Effector memory CD8-positive, alpha-beta T cell (primary cell): Measurements from ENCODE around the gene SYTL1.

Experiments
- ATAC-seq: fragments of 150-1000 bp; cut with Tn5 transposase; replicated peaks from 2 replicates; pipeline ENCODE4 v1.10.0; 2021; ENCODE audit warnings: mild to moderate bottlenecking, moderate library complexity
- DNase-seq, 3 experiments: peaks; one replicate each; pipeline ENCODE4 v3.0.0; 2021
- H3K27ac Mint-ChIP-seq, 2 donors: one replicate each; pipeline ENCODE4 v1.8.0; 2022; ENCODE audit warnings: mild to moderate bottlenecking in 2 of 2, mixed read lengths in 2 of 2, moderate library complexity in 2 of 2
- H3K27me3 Mint-ChIP-seq, 2 donors: one replicate each; pipeline ENCODE4 v1.8.0; 2022; ENCODE audit warnings: mixed read lengths in 2 of 2
- H3K36me3 Mint-ChIP-seq: one replicate; pipeline ENCODE4 v1.8.0; 2022; ENCODE audit warnings: mild to moderate bottlenecking, moderate library complexity, mixed read lengths; ENCODE audit not compliant: insufficient read depth
- H3K4me1 Mint-ChIP-seq, 2 donors: one replicate each; pipeline ENCODE4 v1.8.0; 2022; ENCODE audit warnings: low read depth in 2 of 2, mixed read lengths in 2 of 2
- H3K4me3 Mint-ChIP-seq, 2 donors: one replicate each; pipeline ENCODE4 v1.8.0; 2022; ENCODE audit warnings: mild to moderate bottlenecking in 2 of 2, mixed read lengths in 2 of 2, moderate library complexity in 2 of 2
- H3K9me3 Mint-ChIP-seq, 2 donors: one replicate each; pipeline ENCODE4 v1.8.0; 2022; ENCODE audit warnings: mixed read lengths in 2 of 2
- total RNA-seq, 9 experiments: gene quantifications; one replicate each; lab custom pipeline; 2026; lab: John Stamatoyannopoulos, UW

SYTL1 gene
- total RNA-seq = 16.5 to 164 (median 98.1) reads per million in 9 experiments

DNA sequence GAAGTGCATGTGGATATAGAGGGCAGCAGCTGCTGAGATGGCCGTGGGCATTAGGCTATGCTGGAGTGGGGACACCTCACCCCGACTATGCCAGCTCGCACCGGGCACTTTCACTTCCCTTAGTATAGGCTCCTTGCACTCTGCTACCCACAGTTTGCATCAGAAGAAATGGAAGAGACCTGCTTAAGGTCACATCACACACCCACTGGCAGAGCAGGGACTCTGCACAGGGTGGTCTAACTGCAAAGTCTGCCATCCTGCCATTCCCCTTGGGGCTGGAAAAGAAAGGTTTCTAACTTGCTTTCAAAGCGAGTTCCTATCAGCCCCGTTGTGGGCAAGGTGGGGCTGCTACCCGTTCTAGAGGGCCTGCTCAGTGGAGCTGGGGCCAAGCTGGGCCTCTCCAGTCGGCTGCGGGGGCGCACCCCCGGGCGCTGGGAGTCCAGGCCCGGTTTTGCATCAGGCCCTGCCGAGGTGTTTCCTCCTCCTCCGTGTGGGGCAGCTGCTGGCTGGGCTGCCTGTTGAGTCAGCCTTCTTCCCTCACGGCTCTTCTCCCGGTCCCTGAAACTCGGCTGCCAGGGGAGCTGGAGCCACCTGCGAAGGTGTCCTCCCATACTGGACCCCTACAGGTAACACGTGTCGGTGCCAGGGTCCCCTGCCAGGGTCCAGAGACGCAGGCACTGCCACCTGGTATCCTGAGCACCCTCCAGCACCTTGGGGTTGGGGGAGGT, at the start of gene SYTL1:
Gene SYTL1, plus strand, starts transcription at position 498 of the 728 bp plus-strand sequence. CDS start 3,313 bp downstream, outside the sequence.
- ATAC-seq = peak; percentile 64
- Mint-ChIP-seq H3K36me3 (peaks cover 26% of the 10 kb centered on the region), H3K4me3 (peak within 1 kb of the TSS; percentile 88 to 92), H3K9me3 (no peaks in the 10 kb centered on the region), H3K27me3 (no peaks in the 10 kb centered on the region), H3K4me1 (peaks cover 42 to 51% of the 10 kb centered on the region in 2 donors), H3K27ac (peak within 1 kb of the TSS; percentile 95 to 97)
- DNase-seq = peak; percentile 60 to 71 (median 63)

DNA sequence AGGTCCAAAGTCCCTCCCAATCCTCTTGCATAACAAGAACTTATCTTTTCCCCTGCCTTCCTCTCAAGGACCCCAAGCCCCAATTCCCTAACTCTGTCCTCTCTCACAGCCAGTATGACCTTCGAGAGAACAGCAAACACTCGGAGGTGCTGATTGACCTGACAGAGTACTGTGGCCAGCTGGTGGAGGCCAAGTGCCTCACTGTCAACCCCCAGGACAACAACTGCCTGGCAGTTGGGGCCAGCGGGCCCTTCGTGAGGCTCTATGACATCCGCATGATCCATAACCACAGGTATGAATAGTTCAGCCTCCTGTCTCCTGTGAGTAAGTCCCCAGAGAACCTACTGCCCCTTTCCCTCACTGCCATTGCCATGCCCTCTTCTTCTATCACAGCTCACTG, 49.7 kb upstream of the SYTL1 start:
- Mint-ChIP-seq H3K4me1 (peaks cover 1 to 6% of the 10 kb centered on the region in 2 donors), H3K27ac (no peak overlapping the region), H3K27me3 (no peaks in the 10 kb centered on the region), H3K9me3 (no peaks in the 10 kb centered on the region), H3K4me3 (no peak overlapping the region), H3K36me3 (peaks cover 41% of the 10 kb centered on the region)
- ATAC-seq (no peak), DNase-seq (no peak)

DNA sequence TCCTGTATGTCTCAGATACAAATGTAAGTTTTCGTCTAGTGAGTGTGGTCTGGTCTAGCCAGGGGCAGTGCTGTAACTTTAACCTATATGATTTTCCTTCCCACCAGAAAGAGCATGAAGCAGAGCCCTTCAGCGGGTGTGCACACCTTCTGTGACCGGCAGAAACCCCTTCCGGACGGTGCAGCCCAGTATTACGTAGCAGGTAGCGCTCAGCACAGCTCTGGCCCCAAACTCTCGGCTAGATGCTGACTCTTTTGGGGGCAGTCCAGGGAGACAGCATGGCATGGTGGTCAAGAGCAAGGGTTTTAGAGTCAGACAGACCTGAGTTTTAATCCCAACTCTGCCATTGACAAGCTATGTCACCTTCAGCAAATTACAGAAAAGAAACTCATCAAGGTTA, 47.9 kb upstream of the SYTL1 start:
- ATAC-seq (no peak), DNase-seq (no peak)
- no peak overlapping the region for H3K4me3 Mint-ChIP-seq
- peaks cover 0 to 1% of the 10 kb centered on the region in 2 donors for H3K4me1 Mint-ChIP-seq
- H3K9me3 Mint-ChIP-seq = no peaks in the 10 kb centered on the region
- no peaks in the 10 kb centered on the region for H3K27me3 Mint-ChIP-seq
- H3K27ac Mint-ChIP-seq = no peak overlapping the region
- peaks cover 46% of the 10 kb centered on the region for H3K36me3 Mint-ChIP-seq

DNA sequence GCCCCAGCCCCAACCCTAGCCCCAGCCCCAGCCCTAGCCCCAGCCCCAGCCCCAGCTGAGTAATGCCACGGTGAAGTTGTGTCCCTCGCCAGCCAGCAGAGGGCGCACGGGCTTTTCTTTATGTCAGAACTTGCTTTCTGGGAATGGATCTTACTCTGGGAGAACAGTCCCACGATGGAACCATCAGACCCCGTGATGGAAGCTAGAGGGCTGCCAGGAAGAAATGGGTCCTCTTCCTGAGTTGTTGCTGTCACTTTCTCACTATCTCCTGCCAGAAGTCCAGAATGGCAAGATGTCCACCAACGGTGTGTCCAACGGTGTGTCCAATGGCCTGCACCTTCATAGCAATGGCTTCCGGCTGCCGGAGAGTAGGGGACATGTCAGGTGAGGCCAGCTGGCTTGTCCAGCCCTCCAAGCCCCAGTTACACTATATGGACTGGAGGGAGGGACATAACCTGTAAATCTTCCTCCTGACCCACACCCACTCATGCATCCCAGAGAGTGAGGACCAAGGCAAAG, 45.0 kb upstream of the SYTL1 start:
- no peak overlapping the region for H3K4me3 Mint-ChIP-seq
- H3K36me3 Mint-ChIP-seq = peaks cover 53% of the 10 kb centered on the region
- peak overlapping the region in 1 of 2 donors; percentile 41 for H3K27ac Mint-ChIP-seq
- peak; percentile 56 to 62 (median 56) for DNase-seq
- H3K27me3 Mint-ChIP-seq = no peaks in the 10 kb centered on the region
- peak; percentile 58 for ATAC-seq
- peaks cover 3 to 4% of the 10 kb centered on the region in 2 donors for H3K4me1 Mint-ChIP-seq
- H3K9me3 Mint-ChIP-seq = no peaks in the 10 kb centered on the region

- ATAC-seq (no peak), DNase-seq (no peak)
- no peaks in the 10 kb centered on the region for H3K27me3 Mint-ChIP-seq
- H3K4me3 Mint-ChIP-seq = no peak overlapping the region
- H3K4me1 Mint-ChIP-seq = peaks cover 3 to 4% of the 10 kb centered on the region in 2 donors
- no peak overlapping the region for H3K27ac Mint-ChIP-seq
- peaks cover 46% of the 10 kb centered on the region for H3K36me3 Mint-ChIP-seq
- no peaks in the 10 kb centered on the region for H3K9me3 Mint-ChIP-seq
Measured at GRCh38 chr1:27297903-27298302, 43.9 kb upstream of the SYTL1 start.

GRCh38 chr1:27298632-27299384, 43.0 kb upstream of the SYTL1 start:
- DNase-seq (no peak), ATAC-seq (no peak)
- Mint-ChIP-seq H3K4me3 (no peak overlapping the region), H3K9me3 (no peaks in the 10 kb centered on the region), H3K27ac (no peak overlapping the region), H3K27me3 (no peaks in the 10 kb centered on the region), H3K36me3 (peaks cover 42% of the 10 kb centered on the region), H3K4me1 (peaks cover 3 to 4% of the 10 kb centered on the region in 2 donors)

GRCh38 chr1:27299385-27300271, 42.2 kb upstream of the SYTL1 start:
- Mint-ChIP-seq H3K9me3 (no peaks in the 10 kb centered on the region), H3K4me3 (no peak overlapping the region), H3K27ac (no peak overlapping the region), H3K27me3 (no peaks in the 10 kb centered on the region), H3K36me3 (peaks cover 40% of the 10 kb centered on the region), H3K4me1 (peaks cover 3 to 4% of the 10 kb centered on the region in 2 donors)
- DNase-seq (no peak), ATAC-seq (no peak)

DNA sequence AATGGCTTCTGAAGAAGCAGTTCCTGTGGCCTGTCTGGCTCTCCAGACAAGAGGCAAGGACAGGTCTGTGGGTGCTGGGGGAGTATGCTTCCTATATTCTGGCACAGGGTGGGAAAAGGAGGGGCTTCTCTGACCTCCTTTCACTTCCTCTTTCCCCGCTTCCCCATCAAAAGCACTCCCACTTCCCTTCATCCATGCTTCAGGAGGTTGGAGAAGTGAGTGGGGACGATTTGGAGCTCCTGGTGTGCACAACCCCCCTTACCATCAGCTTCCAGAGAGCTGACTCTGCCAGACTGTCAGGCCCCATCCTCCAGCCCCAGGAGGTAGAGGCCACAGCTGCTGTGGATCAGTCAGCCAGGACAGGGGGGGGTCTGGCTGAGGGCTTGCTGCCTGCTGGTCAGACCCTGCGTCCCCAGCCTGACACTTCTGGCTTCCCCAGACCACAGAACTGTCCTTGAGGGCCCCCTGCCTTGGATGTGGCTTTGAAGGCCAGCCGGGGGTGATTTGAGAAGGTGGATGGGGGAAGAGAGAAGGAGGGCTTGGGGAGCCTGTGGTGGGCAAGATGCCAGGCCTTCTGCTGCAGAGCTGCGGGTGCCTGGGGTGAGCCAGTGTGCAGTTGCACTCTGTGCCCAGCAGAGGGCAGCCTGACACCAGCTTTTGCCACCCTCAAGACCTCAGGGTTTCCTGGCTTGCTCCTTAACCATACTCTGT, 41.3 kb upstream of the SYTL1 start:
- Mint-ChIP-seq H3K4me3 (no peak overlapping the region), H3K36me3 (peaks cover 40% of the 10 kb centered on the region), H3K4me1 (peaks cover 3 to 4% of the 10 kb centered on the region in 2 donors), H3K9me3 (no peaks in the 10 kb centered on the region), H3K27me3 (no peaks in the 10 kb centered on the region), H3K27ac (no peak overlapping the region)
- ATAC-seq (peak; percentile 96), DNase-seq (peak; percentile 70 to 78 (median 77))

- no peak for DNase-seq
- H3K27ac Mint-ChIP-seq = no peak overlapping the region
- H3K4me1 Mint-ChIP-seq = peaks cover 3 to 4% of the 10 kb centered on the region in 2 donors
- H3K27me3 Mint-ChIP-seq = no peaks in the 10 kb centered on the region
- no peak for ATAC-seq
- no peak overlapping the region for H3K4me3 Mint-ChIP-seq
- peaks cover 40% of the 10 kb centered on the region for H3K36me3 Mint-ChIP-seq
- H3K9me3 Mint-ChIP-seq = no peaks in the 10 kb centered on the region
Measured at GRCh38 chr1:27301052-27301422, 40.8 kb upstream of the SYTL1 start.

DNA sequence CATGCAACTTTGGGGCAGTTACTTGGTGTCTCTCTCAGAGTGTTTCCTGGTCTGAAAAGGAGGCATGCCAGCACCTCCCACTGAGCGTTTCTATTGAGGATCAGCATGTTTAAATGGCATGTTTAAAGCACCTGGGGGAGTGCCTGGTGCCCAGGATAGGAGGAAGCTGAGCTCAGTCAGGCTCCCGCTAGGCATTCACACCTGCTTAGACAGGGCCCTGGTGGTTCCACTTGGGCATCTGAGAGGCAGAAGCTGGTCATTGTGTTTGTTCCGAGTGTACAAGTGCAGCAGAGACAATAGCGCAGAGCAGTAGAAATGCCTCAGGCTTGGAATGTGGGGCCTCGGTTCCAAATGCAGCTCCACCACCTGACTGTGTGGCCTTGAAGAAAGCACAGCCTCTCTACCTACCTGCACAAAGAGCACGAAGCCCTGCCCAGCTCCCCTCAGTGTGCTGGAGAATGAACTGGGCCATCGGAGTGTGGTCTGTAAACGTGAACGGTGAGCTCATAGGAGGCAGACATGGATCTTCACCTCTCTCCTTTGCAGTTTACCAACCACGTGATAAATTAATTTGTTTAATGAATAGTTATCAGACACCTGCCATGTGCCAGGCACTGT, 40.1 kb upstream of the SYTL1 start:
- H3K4me1 Mint-ChIP-seq = peaks cover 2 to 4% of the 10 kb centered on the region in 2 donors
- ATAC-seq (no peak), DNase-seq (no peak)
- no peak overlapping the region for H3K4me3 Mint-ChIP-seq
- H3K27me3 Mint-ChIP-seq = no peaks in the 10 kb centered on the region
- H3K9me3 Mint-ChIP-seq = no peaks in the 10 kb centered on the region
- no peak overlapping the region for H3K27ac Mint-ChIP-seq
- peaks cover 39% of the 10 kb centered on the region for H3K36me3 Mint-ChIP-seq

DNA sequence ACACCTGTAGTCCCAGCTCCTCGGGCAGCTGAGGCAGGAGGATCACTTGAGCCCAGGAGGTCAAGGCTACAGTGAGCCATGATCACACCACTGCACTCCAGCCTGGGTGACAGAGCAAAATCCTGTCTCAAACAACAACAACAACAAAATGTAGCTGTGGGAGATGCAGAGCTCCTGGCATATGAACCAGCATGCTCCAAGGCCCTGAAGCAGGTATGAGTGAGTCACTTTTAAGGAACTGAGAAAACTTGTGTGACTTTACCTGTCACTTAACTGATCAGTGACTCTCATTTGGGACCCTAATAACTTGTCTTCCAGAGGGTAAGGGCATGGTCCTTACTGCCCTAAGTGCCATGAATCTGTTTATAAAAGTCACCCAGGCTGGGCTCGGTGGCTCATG, 39.2 kb upstream of the SYTL1 start:
- H3K36me3 Mint-ChIP-seq = peaks cover 29% of the 10 kb centered on the region
- no peak for ATAC-seq

GRCh38 chr1:27303509-27303908, 38.3 kb upstream of the SYTL1 start:
- no peak for ATAC-seq
- peaks cover 2 to 4% of the 10 kb centered on the region in 2 donors for H3K4me1 Mint-ChIP-seq

More for the DNA sequence above, 39.2 kb upstream of the SYTL1 start:
- Mint-ChIP-seq H3K27me3 (no peaks in the 10 kb centered on the region), H3K9me3 (no peaks in the 10 kb centered on the region), H3K27ac (no peak overlapping the region), H3K4me3 (no peak overlapping the region), H3K4me1 (peaks cover 2 to 4% of the 10 kb centered on the region in 2 donors)
- DNase-seq = no peak

More at GRCh38 chr1:27303509-27303908, 38.3 kb upstream of the SYTL1 start:
- Mint-ChIP-seq H3K36me3 (peaks cover 24% of the 10 kb centered on the region), H3K27ac (no peak overlapping the region), H3K27me3 (no peaks in the 10 kb centered on the region), H3K9me3 (no peaks in the 10 kb centered on the region), H3K4me3 (no peak overlapping the region)
- no peak for DNase-seq
